Heart right ventricle (tissue), 16 donors: ENCODE data around the gene SFXN5. TPM values are rescaled to one million over a fixed set of nuclear protein-coding genes. Genes with fewer than 3 reads are reported as not detected.

Experiments
- ATAC-seq, 8 donors: fragments of 200-7000 bp; cut with Tn5 transposase; one replicate each; pipeline ENCODE4 v1.9.1; 2020; ENCODE audit warnings: mild to moderate bottlenecking in 8 of 8, moderate library complexity in 8 of 8, moderate number of reproducible peaks in 1 of 8
- DNase-seq, 2 donors: peaks; one replicate each; pipeline ENCODE4 v3.0.0-alpha.2; 2020
- H3K27ac ChIP-seq, 10 donors: fragments of 200-600 bp; sonication (generic) in 2 of 10; one replicate each; pipeline versions ENCODE4 v1.5.0 to v1.8.0; 2020 to 2022; ENCODE audit warnings: mild to moderate bottlenecking in 3 of 10
- H3K27me3 ChIP-seq, 7 donors: fragments of 200-600 bp; one replicate each; pipeline ENCODE4 v1.8.0; 2021 to 2022; ENCODE audit warnings: mild to moderate bottlenecking in 2 of 7
- H3K36me3 ChIP-seq, 9 donors: fragments of 200-600 bp; sonication (generic) in 1 of 9; one replicate each; pipeline versions ENCODE4 v1.5.0 to v1.8.0; 2020 to 2022; ENCODE audit warnings: mild to moderate bottlenecking in 2 of 9
- H3K4me1 ChIP-seq, 9 donors: fragments of 200-600 bp; sonication (generic) in 1 of 9; one replicate each; pipeline versions ENCODE4 v1.5.0 to v1.8.0; 2020 to 2022; ENCODE audit warnings: mild to moderate bottlenecking in 4 of 9
- H3K4me3 ChIP-seq, 10 donors: fragments of 200-600 bp; sonication (generic) in 2 of 10; one replicate each; pipeline versions ENCODE4 v1.5.0 to v1.8.0; 2020 to 2022; ENCODE audit warnings: mild to moderate bottlenecking in 7 of 10, moderate library complexity in 2 of 10
- H3K9me3 ChIP-seq, 11 donors: fragments of 200-600 bp in 10 of 11; sonication (generic) in 2 of 11; one replicate each; pipeline versions ENCODE4 v1.5.0 to v1.8.0; 2013 to 2022; ENCODE audit warnings: mild to moderate bottlenecking in 2 of 11, control low read depth in 1 of 11, moderate library complexity in 1 of 11
- CTCF ChIP-seq, 9 donors: fragments of 200-600 bp; sonication (generic) in 2 of 9; IDR thresholded peaks; one replicate each; pipeline versions ENCODE4 v1.5.0 to v1.8.0; 2021 to 2022; ENCODE audit warnings: antibody characterized with exemption in 9 of 9, mild to moderate bottlenecking in 5 of 9, moderate library complexity in 1 of 9
- WGBS, 2 donors: extraction: QIAGEN DNeasy Blood & Tissue Kit; methylation state at CpG; one replicate each; pipeline ENCODE4 v1.1.7; 2013; ENCODE audit warnings: inconsistent platforms in 1 of 2; 5-methylcytosine and 5-hydroxymethylcytosine counted together
- intact Hi-C, 10 donors: fragments of 100-400 bp; cut with DNase I; formaldehyde crosslinking; loops; one replicate each; pipeline versions ENCODE4 v1.11.1 to v1.14.2; 2022
- polyA plus RNA-seq, 2 donors: library from polyadenylated mRNA; stranded (reverse); fragments of 200-250 nt; gene quantifications; one replicate each; pipeline ENCODE4 v1.2.3, GENCODE V29; 2013
- total RNA-seq, 10 donors: library from RNA; stranded (reverse); fragmentation: NEBNext Ultra II Directional in 3 of 10; extraction: Animal tissue kit (Norgen Biotek cat#: 25700) in 3 of 10; gene quantifications; one replicate each; pipeline versions ENCODE4 v1.2.1 to v1.2.4, GENCODE V29; 2021 to 2023
- donor health status: Arrhythmogenic right ventricular cardiomyopathy.
- donor health status: ischemic (EF 13 %, LVEDD 7.1; RV severe dilation, severe dysfunction).
- donor health status: healthy with polysubstance abuse.
- donor health status: DM: no; HTN: yes; CAD: no.
- donor health status: DM: no; HTN: no; CAD: no.
- donor health status: ischemic (EF 25% LVEDD 6.9; RV normal size, moderate dysfunction).
- donor health status: ischemic (EF 25% LVEDD 5.7; RV mildly dilated, moderate dysfunction).
- donor health status: healthy.
- donor health status: DM: yes; HTN: yes; CAD: no.
- donor health status: Ischemic cardiomyopathy.
- donor health status: ischemic (EF 35%, LVEDD 5.7; RV mildly dilated, moderate dysfunction).
- donor health status: nonischemic (EF 11% LVEDD 7.7; RV severe dilation, severe dysfunction).
- donor health status: DM: yes; HTN: yes; CAD: no.
- donor health status: PGD.
- donor health status: ischemic (EF 29% LVEDD 5.4; RV normal size, mild dysfunction).
- donor health status: nonischemic (EF 23%, LVEDD 6.1; RV moderate dilation, normal function).

SFXN5 gene
- total and polyA plus RNA-seq, 12 donors = 4.4 to 11.8 (median 9.7) TPM

GRCh38 chr2:73053316-73054114 is 18.0 kb downstream of the SFXN5 start:
- TF ChIP-seq CTCF (IDR thresholded peaks at IDR 0.05) = no peak
- no peak overlapping the region for H3K27ac ChIP-seq
- ATAC-seq = peak in 4 of 8 donors; percentile 25 to 55 (median 40)
- peaks cover 0 to 6% (median 0%) of the 10 kb centered on the region in 9 donors for H3K4me1 ChIP-seq
- 68 to 72% methylated on average over 6 of the region's 6 CpGs for WGBS, 2 donors
- no peak overlapping the region for H3K4me3 ChIP-seq
- no peaks in the 10 kb centered on the region for H3K27me3 ChIP-seq
- H3K9me3 ChIP-seq = peaks cover 0 to 17% (median 0%) of the 10 kb centered on the region in 11 donors
- DNase-seq = no peak
- intact Hi-C loops = no loop called here
- H3K36me3 ChIP-seq = peaks cover 0 to 46% (median 20%) of the 10 kb centered on the region in 9 donors

GRCh38 chr2:73050121-73050545 is 21.4 kb downstream of the SFXN5 start:
- no peak for TF ChIP-seq CTCF (IDR thresholded peaks at IDR 0.05)
- peaks cover 0 to 6% (median 0%) of the 10 kb centered on the region in 9 donors for H3K4me1 ChIP-seq
- peaks cover 0 to 15% (median 0%) of the 10 kb centered on the region in 9 donors for H3K36me3 ChIP-seq
- no peaks in the 10 kb centered on the region for H3K9me3 ChIP-seq
- 89 to 95% methylated on average over 6 of the region's 6 CpGs for WGBS, 2 donors
- H3K4me3 ChIP-seq = no peak overlapping the region
- intact Hi-C loops = no loop called here
- H3K27me3 ChIP-seq = no peaks in the 10 kb centered on the region
- no peak overlapping the region for H3K27ac ChIP-seq
- ATAC-seq = no peak
- no peak for DNase-seq

GRCh38 chr2:73043929-73044832 is 27.3 kb downstream of the SFXN5 start:
- ATAC-seq = peak in 2 of 8 donors; percentile 22 to 41
- Histone ChIP-seq H3K4me1 (no peaks in the 10 kb centered on the region), H3K27ac (no peak overlapping the region), H3K27me3 (no peaks in the 10 kb centered on the region), H3K9me3 (no peaks in the 10 kb centered on the region), H3K4me3 (no peak overlapping the region), H3K36me3 (peaks cover 0 to 24% (median 0%) of the 10 kb centered on the region in 9 donors)
- no peak for DNase-seq
- intact Hi-C loops = no loop called here
- 74 to 78% methylated on average over 12 of the region's 12 CpGs for WGBS, 2 donors
- TF ChIP-seq CTCF (IDR thresholded peaks at IDR 0.05) = no peak

- no peak for TF ChIP-seq CTCF (IDR thresholded peaks at IDR 0.05)
- Histone ChIP-seq H3K36me3 (peaks cover 0 to 33% (median 0%) of the 10 kb centered on the region in 9 donors), H3K4me3 (no peak overlapping the region), H3K4me1 (no peaks in the 10 kb centered on the region), H3K27me3 (no peaks in the 10 kb centered on the region), H3K27ac (no peak overlapping the region), H3K9me3 (no peaks in the 10 kb centered on the region)
- DNase-seq (no peak), ATAC-seq (no peak)
- 77 to 84% methylated on average over 5 of the region's 5 CpGs for WGBS, 2 donors
- intact Hi-C loops = no loop called here
Observed at GRCh38 chr2:73043276-73043675, 28.2 kb downstream of the SFXN5 start.
